ENCODE results near the gene MIB1.

- TF ChIP-seq HDGF (IDR thresholded peaks at IDR 0.05; ENCODE audit: borderline replicate concordance) (no peak), ZNF384 (IDR thresholded peaks at IDR 0.05) (no peak)
These were observed 123.8 kb downstream of the MIB1 start for GRCh38 chr18:21864386-21864785.
